Measurements from ENCODE around the gene FAM20A.

DNA sequence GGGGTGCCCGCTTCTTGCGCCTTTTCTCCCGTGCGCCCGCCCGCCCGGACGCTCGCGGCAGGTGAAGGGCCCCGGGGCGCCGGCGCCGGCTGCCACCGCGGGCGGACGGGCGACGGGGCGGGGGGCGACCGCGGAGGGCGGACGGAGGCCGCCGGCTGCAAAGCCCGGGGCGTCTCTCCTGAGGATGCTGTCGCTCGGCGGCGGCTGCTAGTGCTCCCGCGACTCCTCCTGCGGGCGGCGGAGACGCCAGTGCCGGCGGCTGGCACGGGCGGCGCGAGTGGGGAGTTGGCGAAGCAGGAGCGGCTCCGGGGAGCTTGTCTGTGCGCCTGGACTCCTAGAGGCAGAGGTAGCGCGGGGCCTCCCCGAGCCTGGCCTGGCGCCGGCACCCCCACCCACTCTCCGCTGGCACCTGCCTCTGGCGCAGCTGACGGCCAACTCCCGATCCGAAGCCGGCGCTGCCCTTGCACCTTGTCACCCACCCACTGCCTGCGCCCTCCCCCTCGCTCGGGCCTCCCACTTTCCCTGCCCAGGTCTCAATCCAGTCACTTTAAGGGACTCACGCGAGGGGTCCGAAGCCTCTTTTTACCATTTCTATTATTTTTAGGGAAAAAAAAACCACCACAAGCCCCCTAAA lies at the start of gene FAM20A:
- TF ChIP-seq, protein P1, sequence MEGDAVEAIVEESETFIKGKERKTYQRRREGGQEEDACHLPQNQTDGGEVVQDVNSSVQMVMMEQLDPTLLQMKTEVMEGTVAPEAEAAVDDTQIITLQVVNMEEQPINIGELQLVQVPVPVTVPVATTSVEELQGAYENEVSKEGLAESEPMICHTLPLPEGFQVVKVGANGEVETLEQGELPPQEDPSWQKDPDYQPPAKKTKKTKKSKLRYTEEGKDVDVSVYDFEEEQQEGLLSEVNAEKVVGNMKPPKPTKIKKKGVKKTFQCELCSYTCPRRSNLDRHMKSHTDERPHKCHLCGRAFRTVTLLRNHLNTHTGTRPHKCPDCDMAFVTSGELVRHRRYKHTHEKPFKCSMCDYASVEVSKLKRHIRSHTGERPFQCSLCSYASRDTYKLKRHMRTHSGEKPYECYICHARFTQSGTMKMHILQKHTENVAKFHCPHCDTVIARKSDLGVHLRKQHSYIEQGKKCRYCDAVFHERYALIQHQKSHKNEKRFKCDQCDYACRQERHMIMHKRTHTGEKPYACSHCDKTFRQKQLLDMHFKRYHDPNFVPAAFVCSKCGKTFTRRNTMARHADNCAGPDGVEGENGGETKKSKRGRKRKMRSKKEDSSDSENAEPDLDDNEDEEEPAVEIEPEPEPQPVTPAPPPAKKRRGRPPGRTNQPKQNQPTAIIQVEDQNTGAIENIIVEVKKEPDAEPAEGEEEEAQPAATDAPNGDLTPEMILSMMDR (conservative IDR thresholded peaks at IDR 0.05; ENCODE audit: low read depth, low read length), result no peak
- no peak for TF ChIP-seq EZH2 (IDR thresholded peaks at IDR 0.05; ENCODE audit: low read length, unreplicated experiment)
